HL-60 (cell line): ENCODE measurements around the gene NTNG2.

Source experiments
- DNase-seq, 2 experiments: peaks; one replicate each; pipeline ENCODE4 v3.0.0-alpha.2; 2010 to 2020; ENCODE audit warnings: low read depth in 1 of 2, low spot score in 1 of 2
- H3K27ac ChIP-seq: fragments of 250-450 bp; sonication (Bioruptor Pico); replicated peaks from 2 replicates; pipeline ENCODE4 v1.5.1; 2020; ENCODE audit warnings: mild to moderate bottlenecking, moderate library complexity
- H3K27me3 ChIP-seq: fragments of 250-450 bp; sonication (Bioruptor Pico); 2 replicates; pipeline ENCODE4 v1.5.1; 2021; ENCODE audit warnings: mild to moderate bottlenecking, moderate library complexity; ENCODE audit not compliant: insufficient read depth, poor library complexity, severe bottlenecking
- H3K4me3 ChIP-seq: replicated peaks from 2 replicates; pipeline ENCODE4 v1.5.1; 2011; ENCODE audit warnings: mild to moderate bottlenecking, control low read depth, low read length; ENCODE audit not compliant: insufficient read depth
- GABPA ChIP-seq: IDR thresholded peaks from 2 replicates; pipeline ENCODE4 v1.6.1; 2012; ENCODE audit warnings: low read depth
- POLR2AphosphoS5 ChIP-seq: IDR thresholded peaks from 2 replicates; pipeline ENCODE4 v1.6.1; 2012; ENCODE audit warnings: low read depth
- SPI1 ChIP-seq: IDR thresholded peaks from 2 replicates; pipeline ENCODE4 v1.6.1; 2012; ENCODE audit warnings: low read depth, mild to moderate bottlenecking, borderline replicate concordance
- TF ChIP-seq, protein P1 (sequence below): IDR thresholded peaks from one replicate; pipeline ENCODE4 v1.5.1; 2011; ENCODE audit warnings: low read length, control low read depth, inconsistent platforms; ENCODE audit not compliant: insufficient read depth
- TF ChIP-seq, protein P2 (sequence below): IDR thresholded peaks from 2 replicates; pipeline ENCODE4 v1.6.1; 2012; ENCODE audit warnings: low read depth; ENCODE audit not compliant: insufficient replicate concordance

NTNG2 gene

DNA sequence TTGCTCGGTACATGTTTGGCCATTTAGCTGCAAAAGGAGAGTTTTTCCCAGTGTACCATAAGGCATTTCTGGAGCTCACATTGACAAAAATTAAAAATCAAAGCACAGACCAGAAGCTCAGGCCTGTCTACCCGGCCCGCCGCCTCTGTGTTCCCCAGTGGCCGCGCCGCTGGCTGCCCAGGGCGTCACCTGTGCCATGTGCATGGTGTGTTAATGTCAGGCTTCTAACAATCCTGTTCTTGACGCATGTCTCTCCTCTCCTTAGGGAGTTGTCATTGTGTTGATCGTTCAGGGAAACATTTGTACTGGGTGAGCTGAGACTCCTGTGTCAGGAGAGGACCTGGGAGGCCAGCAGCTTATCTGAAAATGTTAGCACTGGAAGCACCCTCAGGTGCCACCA is 9.6 kb upstream of the NTNG2 start:
- TF ChIP-seq, protein P1, sequence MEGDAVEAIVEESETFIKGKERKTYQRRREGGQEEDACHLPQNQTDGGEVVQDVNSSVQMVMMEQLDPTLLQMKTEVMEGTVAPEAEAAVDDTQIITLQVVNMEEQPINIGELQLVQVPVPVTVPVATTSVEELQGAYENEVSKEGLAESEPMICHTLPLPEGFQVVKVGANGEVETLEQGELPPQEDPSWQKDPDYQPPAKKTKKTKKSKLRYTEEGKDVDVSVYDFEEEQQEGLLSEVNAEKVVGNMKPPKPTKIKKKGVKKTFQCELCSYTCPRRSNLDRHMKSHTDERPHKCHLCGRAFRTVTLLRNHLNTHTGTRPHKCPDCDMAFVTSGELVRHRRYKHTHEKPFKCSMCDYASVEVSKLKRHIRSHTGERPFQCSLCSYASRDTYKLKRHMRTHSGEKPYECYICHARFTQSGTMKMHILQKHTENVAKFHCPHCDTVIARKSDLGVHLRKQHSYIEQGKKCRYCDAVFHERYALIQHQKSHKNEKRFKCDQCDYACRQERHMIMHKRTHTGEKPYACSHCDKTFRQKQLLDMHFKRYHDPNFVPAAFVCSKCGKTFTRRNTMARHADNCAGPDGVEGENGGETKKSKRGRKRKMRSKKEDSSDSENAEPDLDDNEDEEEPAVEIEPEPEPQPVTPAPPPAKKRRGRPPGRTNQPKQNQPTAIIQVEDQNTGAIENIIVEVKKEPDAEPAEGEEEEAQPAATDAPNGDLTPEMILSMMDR, result no peak
- TF ChIP-seq SPI1, result no peak
- TF ChIP-seq POLR2AphosphoS5, result no peak
- TF ChIP-seq, protein P2, sequence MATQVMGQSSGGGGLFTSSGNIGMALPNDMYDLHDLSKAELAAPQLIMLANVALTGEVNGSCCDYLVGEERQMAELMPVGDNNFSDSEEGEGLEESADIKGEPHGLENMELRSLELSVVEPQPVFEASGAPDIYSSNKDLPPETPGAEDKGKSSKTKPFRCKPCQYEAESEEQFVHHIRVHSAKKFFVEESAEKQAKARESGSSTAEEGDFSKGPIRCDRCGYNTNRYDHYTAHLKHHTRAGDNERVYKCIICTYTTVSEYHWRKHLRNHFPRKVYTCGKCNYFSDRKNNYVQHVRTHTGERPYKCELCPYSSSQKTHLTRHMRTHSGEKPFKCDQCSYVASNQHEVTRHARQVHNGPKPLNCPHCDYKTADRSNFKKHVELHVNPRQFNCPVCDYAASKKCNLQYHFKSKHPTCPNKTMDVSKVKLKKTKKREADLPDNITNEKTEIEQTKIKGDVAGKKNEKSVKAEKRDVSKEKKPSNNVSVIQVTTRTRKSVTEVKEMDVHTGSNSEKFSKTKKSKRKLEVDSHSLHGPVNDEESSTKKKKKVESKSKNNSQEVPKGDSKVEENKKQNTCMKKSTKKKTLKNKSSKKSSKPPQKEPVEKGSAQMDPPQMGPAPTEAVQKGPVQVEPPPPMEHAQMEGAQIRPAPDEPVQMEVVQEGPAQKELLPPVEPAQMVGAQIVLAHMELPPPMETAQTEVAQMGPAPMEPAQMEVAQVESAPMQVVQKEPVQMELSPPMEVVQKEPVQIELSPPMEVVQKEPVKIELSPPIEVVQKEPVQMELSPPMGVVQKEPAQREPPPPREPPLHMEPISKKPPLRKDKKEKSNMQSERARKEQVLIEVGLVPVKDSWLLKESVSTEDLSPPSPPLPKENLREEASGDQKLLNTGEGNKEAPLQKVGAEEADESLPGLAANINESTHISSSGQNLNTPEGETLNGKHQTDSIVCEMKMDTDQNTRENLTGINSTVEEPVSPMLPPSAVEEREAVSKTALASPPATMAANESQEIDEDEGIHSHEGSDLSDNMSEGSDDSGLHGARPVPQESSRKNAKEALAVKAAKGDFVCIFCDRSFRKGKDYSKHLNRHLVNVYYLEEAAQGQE, result no peak
- TF ChIP-seq GABPA, result no peak
- Histone ChIP-seq H3K4me3 (no peak overlapping the region), H3K27me3 (no peaks in the 10 kb centered on the region), H3K27ac (no peak overlapping the region)
- no peak for DNase-seq

DNA sequence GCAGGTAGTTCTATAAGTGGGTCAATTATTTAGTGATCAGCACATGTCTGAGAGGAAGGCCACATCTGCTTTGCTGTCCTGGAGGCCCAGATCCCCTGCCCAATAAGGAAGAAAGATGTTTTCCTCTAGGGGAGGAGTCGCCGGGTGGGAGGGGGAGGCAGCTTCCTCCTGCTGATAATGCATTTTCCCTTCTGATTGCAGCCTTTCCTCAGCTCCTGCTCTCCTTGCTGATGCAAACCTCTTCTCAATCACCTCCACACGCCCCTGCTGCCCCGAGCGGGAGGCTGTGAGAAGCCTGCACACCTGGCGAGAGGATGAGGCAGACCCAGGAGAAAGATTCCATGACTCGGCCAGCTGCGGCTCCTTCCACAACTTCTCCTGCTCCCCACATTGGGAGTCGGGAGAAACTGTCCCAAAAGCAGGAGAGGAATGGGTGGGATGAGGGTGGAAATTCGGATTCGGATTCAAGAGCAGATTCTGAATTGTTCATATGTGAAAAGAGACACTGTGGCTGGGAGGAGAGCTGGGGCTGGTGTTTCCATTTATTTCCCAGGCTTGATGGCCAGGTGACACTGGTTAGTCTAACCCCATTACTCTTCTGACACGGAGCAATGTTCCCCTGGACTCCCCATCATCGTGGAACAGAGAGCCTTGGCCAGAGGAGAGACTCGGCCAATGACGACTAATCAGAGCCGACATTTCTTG is 6.8 kb upstream of the NTNG2 start:
- H3K27ac ChIP-seq, result no peak overlapping the region
- TF ChIP-seq SPI1 (no peak), GABPA (no peak), POLR2AphosphoS5 (no peak)
- TF ChIP-seq, protein P1, result no peak
- TF ChIP-seq, protein P2, result no peak
- H3K4me3 ChIP-seq, result no peak overlapping the region
- DNase-seq, result no peak
- no peaks in the 10 kb centered on the region for H3K27me3 ChIP-seq

DNA sequence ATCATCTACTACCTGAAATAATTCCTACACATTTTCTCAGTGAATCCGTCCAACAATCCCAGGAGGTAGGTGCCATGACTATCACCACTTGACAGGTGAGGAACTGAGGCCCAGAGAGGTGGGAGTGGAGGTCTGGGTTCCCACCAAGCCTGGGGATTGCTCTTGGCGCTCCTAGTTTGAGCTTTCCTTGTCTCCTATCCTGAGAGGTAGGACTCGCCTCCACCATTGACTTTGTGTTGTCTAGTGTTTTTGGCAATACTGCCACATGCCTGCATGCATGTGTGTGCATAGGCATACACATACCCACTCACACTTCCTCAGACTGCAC is 6.3 kb upstream of the NTNG2 start:
- no peaks in the 10 kb centered on the region for H3K27me3 ChIP-seq
- no peak overlapping the region for H3K4me3 ChIP-seq
- TF ChIP-seq, protein P2, result no peak
- no peak overlapping the region for H3K27ac ChIP-seq
- no peak for DNase-seq

DNA sequence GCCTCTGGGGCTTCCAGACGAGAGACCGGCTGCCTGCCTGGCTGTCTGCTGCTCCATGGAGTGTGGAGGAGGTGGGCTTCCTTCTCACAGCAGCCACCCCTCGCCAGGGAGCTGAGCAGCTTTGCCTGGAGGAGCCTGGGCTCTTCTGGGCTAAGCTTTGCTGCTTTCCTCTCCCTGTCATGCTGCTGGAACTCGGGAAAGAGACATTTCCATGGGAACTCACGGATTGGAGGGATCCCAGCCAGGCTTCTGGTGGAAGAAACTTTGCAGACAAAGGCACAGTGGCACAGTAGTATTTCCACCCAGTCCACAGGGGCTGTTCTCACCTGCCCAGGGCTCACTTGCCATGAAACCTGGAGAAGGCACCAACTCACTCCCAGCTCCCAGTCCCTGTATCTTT is 5.6 kb upstream of the NTNG2 start:
- DNase-seq, result no peak
- Histone ChIP-seq H3K4me3 (no peak overlapping the region), H3K27me3 (no peaks in the 10 kb centered on the region), H3K27ac (no peak overlapping the region)
- TF ChIP-seq, protein P1, result no peak
- TF ChIP-seq POLR2AphosphoS5, result no peak
- no peak for TF ChIP-seq SPI1
- TF ChIP-seq, protein P2, result no peak
- no peak for TF ChIP-seq GABPA
